HK-2 (cell line): ENCODE measurements around the gene KDM2B.
A peak's percentile ranks its signal among the peaks of the same experiment; 100 is the strongest.

ENCODE experiments used
- DNase-seq: peaks from one replicate; pipeline ENCODE4 v3.0.0-alpha.2; 2018; ENCODE audit not compliant: unreplicated experiment

KDM2B gene

DNA sequence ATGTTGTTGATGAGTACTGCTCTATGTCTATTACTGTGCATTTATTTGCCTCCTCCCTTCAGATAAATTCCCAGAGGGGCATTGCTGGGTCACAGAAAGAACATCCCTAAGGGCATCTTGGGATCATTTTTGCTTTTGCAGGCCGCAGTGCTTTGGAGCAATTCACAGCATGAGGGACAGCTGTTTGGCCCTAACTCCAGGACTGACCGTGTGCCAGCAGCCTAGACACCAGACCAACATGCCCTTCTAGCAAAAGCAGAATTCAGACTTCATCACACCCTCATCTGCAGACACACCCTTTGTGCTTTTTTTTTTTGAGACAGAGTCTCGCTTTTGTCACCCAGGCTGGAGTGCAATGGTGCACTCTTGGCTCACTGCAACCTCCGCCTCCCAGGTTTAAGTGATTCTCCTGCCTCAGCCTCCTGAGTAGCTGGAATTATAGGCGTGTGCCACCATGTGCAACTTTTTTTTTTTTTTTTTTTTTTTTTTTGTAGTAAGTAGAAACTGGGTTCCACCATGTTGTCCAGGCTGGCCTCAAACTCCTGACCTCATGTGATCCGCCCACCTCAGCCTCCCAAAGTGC is 149.9 kb downstream of the KDM2B start:
- no peak for DNase-seq

DNA sequence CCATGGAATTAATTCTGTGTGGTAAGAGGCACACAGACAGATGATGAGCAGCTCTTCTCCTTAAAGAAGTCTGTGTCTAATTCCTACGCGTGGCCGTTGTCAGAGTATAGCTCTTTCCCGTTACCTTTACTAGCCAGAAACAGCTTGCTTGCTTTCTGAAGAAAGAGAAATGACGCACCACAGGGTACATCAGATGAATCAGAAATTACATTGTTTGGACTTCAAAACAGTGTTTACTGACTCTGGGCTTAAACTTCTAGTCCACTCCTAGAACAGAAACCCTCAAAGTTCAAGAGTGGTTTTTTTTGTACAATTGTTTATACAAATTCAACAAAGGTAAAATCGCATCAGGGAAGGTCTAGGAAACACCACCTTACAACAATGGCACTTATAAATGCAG is 151.9 kb downstream of the KDM2B start:
- no peak for DNase-seq

DNA sequence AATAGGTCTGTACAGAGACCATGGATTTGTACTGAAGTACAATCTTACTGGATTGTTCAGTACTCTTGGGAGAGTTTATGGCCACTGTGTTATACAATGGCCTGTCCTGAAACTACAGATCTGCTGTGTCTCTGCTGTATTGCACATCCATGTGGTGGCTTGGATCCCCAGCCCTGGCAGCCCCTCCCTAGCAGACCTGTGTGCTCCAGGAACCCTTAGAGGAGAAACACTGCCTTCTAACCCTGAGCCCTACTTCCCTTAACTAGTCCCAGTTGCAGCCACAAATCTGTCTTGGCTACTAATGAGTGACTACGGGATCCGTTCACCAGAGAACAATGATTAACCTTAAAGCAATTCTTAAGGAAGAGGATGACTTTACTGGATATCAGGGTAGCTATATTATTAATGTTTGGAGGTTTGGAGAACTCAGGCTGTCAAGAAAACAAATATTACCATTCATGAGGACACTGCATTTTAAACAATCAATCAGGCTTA is 153.2 kb downstream of the KDM2B start:
- peak; percentile 24 for DNase-seq

DNA sequence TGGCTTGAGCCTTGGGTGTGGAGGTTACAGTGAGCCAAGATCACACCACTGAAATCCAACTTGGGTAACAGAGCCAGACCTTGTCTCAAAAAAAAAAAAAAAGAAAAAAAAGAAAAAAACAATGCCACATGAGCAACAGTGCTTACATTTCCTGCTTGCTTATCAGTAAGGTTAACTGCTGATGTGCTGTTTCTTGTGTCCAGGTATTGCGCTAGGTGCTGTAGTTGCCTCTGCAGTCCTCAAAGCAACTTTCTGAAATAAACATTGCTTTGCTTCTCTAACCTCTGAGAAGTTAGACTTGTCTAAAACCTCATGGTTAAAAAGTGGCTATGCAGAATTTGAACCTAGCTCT is 156.2 kb downstream of the KDM2B start:
- no peak for DNase-seq

DNA sequence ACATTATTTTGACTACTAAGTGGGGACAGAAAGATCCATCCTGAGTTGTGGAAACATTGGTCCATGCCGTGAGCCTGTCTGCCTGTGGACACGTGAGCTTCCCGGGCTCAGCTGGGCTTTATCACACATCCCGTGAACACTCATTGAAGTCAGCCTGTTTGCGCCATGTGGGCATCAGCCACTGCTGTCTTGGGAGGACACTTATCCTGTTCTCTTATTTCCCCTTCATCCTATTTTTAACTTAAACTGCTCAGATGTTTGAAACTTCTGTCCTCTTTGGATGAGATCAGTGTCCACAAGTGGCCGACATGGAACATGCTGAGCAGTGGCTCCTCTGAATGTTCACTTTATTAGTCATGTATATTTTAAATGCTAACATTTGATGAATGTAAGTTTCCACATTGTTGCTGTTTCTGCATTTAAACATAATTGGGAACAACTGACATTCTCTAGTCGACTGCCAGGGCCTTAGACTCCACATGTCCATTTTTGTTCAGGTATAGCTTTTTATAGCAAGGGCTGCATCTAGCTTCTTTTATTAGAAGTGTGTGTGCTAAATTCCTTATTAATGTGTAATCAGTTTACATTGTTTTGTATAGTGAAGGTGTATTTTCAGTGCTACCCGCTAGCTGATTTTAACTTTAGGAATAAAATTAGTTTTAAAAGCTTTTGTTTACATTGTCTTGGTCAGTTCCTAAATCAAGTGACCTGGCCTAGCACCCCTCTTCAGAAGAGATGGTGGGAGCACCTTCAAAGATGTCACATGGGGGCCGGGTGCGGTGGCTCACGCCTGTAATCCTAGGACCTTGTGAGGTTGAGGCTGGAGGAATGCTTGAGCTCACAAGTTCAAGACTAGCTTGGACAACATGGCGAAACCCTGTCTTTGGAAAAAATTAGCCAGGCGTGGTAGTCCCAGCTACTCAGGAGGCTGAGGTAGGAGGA is 156.9 kb downstream of the KDM2B start:
- DNase-seq: no peak

DNA sequence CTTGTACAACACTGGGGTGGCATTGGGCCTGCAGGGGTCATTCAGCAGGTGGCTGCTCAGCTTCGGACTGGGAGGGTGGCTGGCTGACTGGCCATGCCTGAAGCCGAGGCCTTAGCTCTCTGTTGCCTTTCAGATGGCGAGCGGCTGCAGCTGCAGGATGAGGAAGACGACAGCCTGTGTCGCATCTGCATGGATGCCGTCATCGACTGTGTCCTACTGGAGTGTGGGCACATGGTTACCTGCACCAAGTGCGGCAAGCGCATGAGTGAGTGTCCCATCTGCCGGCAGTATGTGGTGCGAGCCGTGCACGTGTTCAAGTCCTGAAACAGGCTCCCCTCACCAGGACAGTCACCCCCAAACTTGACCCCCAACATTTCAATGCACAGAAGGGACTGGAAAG is 157.6 kb downstream of the KDM2B start:
- DNase-seq: no peak

DNA sequence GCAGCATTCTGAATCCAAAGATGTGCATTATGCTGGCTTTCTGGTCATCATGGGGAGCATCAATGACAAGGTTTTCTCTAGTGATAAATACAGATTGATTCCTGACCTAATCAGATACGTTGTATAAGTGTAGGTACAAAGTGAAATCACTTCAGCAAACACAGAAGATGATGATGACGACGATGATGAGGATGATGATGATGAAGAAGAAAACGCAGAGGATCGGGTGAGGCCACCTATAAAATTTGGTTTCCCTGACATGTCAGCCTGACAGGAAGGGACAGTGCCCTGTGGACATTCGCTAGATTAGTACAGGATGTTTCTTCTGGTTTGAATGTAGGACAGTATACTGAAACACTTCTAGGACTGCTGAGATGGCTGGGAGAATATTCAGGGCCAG is 160.7 kb downstream of the KDM2B start:
- DNase-seq: no peak

DNA sequence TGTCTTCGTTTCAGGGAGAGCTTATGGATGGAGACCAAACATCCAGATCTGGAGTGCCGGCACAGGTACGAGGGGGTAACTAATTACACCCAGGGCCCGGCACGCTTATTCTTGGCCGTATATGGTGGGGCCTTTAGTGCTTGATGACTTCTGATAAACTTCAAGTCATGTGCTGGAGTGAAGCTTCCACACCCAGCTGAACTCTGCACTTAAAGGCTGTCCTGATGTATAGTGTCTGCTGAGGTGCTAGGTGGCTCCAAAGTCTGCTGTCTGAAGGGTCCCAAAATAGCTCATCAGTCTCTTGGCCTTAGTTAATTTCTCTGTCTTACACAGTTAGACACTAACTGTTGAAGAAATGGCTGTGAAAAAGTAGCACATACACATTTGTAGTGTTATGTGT is 163.0 kb downstream of the KDM2B start:
- DNase-seq: no peak

DNA sequence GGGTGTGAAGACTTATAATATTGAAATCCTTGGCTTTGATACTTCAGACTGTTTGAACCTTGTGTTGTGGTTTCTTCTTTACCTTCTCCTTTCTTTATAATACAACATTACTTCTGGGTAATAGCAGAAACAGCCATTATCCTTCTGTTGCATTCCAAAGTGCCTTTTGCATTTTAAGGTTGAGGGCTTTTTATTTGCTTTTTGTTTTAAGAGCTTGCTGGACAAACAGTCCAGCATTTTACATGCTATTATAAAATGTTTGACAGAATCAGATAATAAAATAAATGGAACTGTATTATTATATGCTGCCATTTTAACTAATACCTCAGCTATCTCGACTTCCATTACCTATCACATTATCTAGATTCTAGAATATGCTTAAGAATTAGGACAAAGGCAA is 166.9 kb downstream of the KDM2B start:
- DNase-seq: no peak

DNA sequence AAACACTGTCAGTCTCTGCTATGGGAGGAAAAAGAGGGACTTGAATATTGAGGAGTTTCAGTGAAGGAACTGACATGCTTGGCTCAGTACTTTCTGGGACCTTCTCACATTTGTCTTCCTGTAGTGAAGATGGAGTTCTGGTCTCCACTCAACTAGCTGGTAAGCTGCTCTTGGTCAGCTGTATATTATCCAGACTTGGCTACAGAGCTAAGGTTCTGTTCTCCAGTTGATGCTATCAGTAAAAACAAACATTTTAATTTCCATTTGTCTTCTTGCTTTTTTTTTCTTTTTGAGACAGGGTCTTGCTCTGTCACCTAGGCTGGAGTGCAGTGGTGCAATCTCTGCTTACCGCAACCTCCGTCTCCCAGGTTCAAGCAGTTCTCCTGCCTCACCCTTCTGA is 175.6 kb downstream of the KDM2B start:
- DNase-seq: no peak

DNA sequence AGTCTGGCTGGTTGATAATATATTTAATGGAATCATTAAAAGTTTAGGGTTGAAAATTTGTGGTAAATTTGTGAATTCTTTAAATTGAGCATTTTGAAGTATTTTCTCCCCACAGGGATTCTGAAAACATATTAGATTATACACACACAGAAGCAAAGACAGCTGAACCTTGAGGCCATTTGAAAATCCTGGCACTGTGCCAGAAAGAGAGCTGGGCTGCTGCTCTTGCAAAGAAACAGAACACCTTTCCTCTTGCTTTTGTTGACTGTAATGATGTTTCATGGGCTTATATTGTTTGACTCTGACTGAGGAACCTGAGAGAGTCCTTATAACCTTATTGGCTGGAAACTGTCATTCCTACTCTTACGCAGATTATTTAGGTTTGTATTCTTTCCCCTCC is 176.1 kb downstream of the KDM2B start:
- DNase-seq: no peak

DNA sequence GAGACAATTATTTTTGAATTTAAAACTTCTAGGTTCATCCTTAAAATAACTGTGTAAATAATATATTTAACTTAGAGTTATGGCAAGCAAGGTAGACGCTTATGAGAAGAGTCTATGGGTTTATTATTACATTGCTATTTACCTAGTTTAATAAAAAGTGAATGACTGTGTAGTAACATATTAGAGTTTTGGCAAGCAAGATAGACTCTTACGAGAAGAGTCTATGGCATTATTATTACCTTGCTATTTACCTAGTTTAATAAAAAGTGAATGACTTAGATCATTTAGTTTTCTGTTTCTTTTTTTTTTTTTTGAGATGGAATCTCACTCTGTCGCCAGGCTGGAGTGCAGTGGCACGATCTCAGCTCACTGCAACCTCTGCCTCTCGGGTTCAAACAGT is 177.1 kb downstream of the KDM2B start:
- no peak for DNase-seq

DNA sequence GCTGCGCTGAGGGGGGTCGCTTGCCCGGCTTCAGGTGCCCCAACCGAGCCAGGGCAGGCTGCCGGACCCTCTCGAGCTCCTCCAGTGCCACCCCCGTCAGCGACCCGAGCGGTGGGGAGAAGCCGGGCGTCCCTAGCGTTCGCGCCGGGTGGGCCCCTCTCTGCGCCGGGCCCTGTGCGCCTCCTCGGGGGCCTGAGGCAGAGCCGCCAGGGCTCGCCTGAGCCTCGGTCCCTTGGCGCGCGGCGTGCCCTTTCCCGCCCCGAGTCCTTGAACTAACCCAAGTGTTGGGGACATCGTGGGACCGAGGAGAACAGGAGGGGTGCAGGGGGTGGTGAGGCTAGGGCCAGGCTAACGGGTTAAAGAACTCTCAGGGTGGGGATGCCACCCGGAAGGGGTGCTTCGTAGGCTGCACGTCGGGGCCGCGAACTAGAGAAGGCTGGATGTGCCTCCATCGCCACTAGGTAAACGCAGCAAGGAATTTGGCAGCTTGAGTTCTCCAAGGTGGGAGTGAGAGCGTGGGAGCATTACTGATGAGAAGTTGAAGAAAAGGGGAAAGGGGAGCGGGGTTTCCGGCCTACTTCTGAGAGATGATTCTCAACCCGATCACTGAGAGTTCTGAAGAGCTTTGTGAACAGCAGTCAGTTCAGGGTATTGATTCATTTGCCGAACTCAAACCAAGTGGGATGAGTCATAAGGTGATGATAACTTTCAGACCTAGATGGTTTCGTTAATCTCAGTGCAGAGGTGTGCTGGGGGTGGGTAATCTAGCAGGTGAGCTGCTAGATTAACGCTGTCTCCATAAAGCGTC is 180.3 kb downstream of the KDM2B start:
- peak; percentile 51 for DNase-seq

DNA sequence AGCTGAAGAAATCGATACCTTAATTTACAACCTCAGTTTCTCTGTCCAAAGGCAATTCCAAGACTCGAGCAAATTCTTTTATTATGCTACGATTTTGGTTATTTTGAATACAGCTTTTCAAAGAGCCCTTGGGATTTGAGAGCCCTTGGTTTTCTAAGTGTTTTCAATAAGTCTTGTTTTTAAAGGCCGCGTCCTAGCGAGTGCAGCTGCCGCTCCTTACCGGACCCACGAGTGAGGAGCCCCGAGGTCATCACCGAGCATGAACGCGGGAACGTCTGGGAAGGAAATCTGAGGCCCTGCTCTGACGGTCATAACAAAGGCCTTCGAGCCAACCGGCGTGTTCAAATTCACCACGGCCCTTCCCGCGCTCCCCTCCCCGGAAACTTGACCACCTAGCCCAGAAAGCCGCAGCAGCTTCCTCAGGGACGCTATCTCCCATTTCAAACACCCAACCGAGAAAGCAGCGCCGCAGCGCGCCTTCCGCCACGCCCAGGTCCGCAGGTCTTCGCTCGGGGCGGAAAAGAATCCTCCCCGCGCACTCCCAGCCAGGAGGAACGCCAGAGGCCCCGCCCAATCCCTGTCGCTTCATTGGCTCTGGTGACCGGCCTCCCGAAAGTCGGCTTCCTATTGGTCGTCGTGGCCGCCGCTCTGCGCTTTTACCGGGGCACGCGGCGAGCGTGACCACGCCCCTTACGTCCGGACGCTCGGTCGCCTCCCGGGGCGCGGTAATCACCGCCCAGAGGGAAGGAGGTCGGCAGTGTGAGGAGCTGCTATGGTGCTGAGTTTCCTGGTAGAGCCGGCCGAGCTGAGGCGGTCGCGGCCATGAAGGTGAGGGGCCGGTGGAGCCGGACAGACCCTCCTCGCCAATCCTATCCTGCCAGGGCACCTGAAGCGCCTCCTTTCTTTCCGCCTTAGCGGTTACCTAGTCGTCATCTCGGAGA is 181.2 kb downstream of the KDM2B start, which contains the start of gene RNF34:
Gene RNF34, plus strand, starts transcription at position 728 of the 941 bp plus-strand sequence. Its CDS starts 95 bp downstream, at position 823.
- peak; percentile 99 for DNase-seq

DNA sequence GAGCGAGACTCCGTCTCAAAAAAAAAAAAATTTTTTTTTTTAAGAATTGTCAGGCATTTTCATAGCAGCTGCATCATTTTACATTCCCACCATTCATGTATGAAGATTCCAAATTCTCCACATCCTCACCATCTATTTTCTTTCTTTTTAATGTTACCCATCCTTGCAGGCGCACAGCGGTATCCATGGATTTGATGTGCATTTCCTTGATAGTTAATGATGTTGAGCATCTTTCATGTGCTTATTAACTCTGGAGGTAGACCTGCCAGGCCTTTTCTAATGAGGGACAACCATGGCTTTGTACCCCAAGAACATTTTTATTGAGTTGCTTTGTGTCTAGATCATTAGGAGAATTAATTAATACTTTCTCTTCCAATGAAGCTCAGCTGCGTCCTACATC is 182.5 kb downstream of the KDM2B start:
- no peak for DNase-seq

DNA sequence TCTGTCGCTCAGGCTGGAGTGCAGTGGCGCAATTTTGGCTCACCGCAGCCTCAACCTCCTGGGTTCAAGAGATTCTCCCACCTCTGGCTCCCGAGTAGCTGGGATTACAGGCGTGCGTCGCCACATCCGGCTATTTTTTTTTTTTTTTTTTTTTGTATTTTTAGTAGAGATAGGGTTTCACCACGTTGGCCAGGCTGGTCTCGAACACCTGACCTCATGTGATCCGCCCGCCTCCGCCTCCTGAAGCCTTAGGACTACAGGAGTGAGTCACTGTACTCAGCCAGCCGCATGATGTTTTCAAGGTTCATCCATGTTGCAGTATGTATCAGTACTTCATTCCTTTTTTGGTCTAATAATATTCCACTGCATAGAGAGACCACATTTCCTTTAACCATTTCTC is 183.3 kb downstream of the KDM2B start:
- no peak for DNase-seq

DNA sequence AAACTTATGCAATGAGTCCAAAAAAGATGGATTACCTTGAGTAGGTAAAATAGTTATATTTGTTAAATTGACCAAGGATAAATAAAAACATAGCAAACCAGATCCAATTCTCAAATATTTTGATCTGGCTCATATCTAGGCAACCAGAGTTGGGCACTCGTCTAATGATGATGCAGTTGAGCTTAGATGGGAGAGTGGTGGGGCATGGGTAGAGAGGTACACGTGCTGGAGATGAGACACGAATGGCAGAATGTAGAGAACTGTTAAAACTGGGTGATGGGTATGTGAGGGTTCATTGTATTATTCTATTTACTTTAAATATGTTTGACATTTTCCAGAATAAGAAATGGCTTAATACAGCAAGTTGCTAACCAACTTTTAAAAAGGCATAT is 188.5 kb downstream of the KDM2B start:
- no peak for DNase-seq

DNA sequence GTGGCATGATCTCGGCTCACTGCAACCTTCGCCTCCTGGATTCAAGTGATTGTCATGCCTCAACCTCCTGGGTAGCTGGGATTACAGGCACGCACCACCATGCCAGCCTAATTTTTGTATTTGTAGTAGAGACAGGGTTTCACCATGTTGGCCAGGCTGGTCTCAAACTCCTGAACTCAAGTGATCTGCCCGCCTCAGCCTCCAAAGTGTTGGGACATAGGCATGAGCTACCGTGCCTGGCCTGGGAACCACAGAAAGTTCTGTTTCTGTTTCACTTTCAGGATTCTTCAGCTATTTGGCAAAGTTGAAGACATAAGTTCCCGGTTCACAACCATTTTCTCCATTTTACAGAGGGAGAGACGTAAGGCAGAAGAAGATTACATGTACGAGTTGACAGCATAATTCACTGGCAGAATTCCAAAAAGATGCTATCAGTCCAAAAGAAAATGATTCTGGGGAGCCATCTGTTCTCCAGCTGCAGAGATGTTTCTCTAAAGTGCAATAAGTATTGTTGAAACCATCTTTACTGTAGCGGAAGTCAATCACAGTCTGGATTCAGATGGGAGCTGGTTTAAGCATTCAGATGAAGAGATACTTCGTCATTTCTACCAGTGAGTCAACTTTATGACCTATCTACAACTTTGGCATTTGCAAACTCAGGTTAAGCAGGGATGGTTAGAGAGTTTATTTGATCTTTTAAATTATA is 189.1 kb downstream of the KDM2B start:
- no peak for DNase-seq

DNA sequence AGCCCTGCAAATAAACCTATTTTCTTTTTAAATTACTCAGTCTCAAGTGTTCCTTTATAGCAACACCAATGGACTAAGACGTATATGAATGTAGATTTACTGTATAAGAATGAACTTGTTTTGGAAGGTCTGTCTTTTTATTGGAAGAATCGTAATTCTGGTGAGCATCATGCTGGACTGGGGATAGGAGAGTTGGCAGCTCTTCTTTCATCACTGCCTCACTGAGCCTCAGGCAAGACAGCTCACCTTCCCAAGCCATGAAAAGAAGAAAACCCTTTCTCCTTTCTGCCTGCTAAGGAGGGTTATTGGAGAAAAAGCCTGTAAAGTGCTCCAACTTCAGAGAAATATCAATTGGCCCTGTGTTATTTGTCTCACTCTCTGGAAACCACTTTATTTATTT is 190.0 kb downstream of the KDM2B start:
- no peak for DNase-seq

DNA sequence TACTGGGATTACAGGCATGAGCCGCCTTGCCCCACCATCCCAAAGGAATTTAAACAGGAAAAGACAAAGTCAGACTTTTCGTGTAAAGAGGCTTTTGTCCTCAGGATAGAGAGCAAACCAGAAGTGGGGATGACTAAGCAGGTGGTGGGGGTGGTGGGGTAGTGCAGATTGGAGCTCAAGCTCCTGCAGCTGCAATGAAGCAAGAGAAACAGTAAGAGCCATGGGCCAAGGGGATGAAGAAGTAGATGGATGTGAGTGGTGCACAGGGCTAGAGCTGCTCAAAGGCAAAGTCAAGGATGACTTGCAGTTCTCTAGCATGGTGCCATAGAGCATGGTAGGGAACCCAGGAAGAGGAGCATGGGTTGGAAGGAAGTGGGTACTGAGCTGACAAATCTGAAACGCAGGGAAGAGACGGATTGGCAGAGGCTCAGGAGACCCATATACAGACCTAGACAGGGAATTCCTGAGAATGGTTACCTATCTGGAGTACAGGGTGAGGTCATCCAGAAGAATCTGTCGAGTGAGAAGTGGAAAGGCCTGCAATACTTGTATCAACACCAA is 192.3 kb downstream of the KDM2B start:
- peak; percentile 27 for DNase-seq
